Measurements from ENCODE around the gene HASPIN. TPM values are rescaled to one million over a fixed set of nuclear protein-coding genes. Genes with fewer than 3 reads are reported as not detected.

Gene HASPIN
- total and polyA plus RNA-seq, 2 of the 13 experiments (the other 11 are each of a cell fraction or from before 2014, with no cell fraction given), result 2.7 to 8.1 TPM

DNA sequence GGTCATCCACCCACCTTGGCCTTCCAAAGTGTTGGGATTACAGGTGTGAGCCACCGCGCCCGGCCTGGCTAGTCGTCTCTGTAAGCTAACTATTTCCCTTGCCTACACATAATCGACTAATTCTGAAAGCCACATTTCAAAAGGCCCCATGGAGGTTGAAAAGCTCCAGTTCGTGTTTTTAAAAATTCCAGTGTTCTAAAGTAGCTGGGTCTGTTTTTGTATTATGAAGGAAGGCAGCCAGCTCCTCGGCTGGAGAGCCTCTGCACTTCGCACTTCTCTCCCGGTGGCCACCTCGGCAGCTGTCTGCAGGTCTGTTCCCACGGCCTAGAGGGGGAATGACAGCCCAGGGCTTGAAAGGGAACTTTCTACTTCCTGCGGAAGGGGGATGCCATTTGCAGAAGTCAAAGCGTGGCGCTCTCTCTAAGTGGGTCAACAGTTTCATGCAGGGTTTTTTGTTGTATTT, 16.9 kb downstream of the HASPIN start:
- 51% methylated on average over 13 of the region's 14 CpGs for WGBS (ENCODE audit: low lambda C conversion rate)
- no peaks in the 10 kb centered on the region for H3K36me3 ChIP-seq (replicated peaks in 1 of 2; ENCODE audit: control insufficient read depth in 1 of 2, insufficient read depth in 2 of 2, low read length in 2 of 2)
- BruUV-seq (replicated peaks), result no TSS peak
- H3K27ac ChIP-seq (ENCODE audit: extremely low read length, insufficient read depth, low read length), result no peak overlapping the region
- H4K20me1 ChIP-seq (ENCODE audit: insufficient read depth, low read length), result no peaks in the 10 kb centered on the region
- peaks cover 47% of the 10 kb centered on the region for H3K4me1 ChIP-seq (ENCODE audit: insufficient read depth, low read length)
- H3K4me3 ChIP-seq (replicated peaks in 1 of 3; ENCODE audit: insufficient read depth in 1 of 3, low read depth in 2 of 3, low read length in 3 of 3), result no peak overlapping the region
- no peaks in the 10 kb centered on the region for H3K27me3 ChIP-seq (ENCODE audit: control insufficient read depth in 1 of 2, insufficient read depth in 2 of 2, low read length in 2 of 2)
- H2AFZ ChIP-seq (ENCODE audit: low read length), result no peak overlapping the region
- FAIRE-seq (no peak), DNase-seq (ENCODE audit: low spot score) (no peak), ATAC-seq (peak; percentile 20; the same call in 1 of the 3 replicates)
- ChIA-PET CTCF (ENCODE audit: low intra/inter-chr PET ratio, low total read pairs) (no interaction called here), POLR2A (interaction anchor here (0.7 to 1.2 kb wide), 2 partner anchors 55 to 62 kb away, joined by 3 read pairs; no protein-coding TSS in a partner anchor)
- TF ChIP-seq, protein P1, sequence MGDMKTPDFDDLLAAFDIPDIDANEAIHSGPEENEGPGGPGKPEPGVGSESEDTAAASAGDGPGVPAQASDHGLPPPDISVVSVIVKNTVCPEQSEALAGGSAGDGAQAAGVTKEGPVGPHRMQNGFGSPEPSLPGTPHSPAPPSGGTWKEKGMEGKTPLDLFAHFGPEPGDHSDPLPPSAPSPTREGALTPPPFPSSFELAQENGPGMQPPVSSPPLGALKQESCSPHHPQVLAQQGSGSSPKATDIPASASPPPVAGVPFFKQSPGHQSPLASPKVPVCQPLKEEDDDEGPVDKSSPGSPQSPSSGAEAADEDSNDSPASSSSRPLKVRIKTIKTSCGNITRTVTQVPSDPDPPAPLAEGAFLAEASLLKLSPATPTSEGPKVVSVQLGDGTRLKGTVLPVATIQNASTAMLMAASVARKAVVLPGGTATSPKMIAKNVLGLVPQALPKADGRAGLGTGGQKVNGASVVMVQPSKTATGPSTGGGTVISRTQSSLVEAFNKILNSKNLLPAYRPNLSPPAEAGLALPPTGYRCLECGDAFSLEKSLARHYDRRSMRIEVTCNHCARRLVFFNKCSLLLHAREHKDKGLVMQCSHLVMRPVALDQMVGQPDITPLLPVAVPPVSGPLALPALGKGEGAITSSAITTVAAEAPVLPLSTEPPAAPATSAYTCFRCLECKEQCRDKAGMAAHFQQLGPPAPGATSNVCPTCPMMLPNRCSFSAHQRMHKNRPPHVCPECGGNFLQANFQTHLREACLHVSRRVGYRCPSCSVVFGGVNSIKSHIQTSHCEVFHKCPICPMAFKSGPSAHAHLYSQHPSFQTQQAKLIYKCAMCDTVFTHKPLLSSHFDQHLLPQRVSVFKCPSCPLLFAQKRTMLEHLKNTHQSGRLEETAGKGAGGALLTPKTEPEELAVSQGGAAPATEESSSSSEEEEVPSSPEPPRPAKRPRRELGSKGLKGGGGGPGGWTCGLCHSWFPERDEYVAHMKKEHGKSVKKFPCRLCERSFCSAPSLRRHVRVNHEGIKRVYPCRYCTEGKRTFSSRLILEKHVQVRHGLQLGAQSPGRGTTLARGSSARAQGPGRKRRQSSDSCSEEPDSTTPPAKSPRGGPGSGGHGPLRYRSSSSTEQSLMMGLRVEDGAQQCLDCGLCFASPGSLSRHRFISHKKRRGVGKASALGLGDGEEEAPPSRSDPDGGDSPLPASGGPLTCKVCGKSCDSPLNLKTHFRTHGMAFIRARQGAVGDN (CRISPR knock-in tag; IDR thresholded peaks at IDR 0.05), result peak; percentile 56
- TF ChIP-seq AGO1 (IDR thresholded peaks at IDR 0.05; ENCODE audit: low read depth, low read length, poor library complexity, severe bottlenecking) (no peak), SALL1 (CRISPR knock-in tag; IDR thresholded peaks at IDR 0.05) (peak; percentile 28; the same call in 1 of the 2 replicates), CC2D1A (CRISPR knock-in tag; IDR thresholded peaks at IDR 0.05) (no peak)
- TF ChIP-seq, protein P2, sequence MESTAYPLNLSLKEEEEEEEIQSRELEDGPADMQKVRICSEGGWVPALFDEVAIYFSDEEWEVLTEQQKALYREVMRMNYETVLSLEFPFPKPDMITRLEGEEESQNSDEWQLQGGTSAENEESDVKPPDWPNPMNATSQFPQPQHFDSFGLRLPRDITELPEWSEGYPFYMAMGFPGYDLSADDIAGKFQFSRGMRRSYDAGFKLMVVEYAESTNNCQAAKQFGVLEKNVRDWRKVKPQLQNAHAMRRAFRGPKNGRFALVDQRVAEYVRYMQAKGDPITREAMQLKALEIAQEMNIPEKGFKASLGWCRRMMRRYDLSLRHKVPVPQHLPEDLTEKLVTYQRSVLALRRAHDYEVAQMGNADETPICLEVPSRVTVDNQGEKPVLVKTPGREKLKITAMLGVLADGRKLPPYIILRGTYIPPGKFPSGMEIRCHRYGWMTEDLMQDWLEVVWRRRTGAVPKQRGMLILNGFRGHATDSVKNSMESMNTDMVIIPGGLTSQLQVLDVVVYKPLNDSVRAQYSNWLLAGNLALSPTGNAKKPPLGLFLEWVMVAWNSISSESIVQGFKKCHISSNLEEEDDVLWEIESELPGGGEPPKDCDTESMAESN (CRISPR knock-in tag; conservative IDR thresholded peaks at IDR 0.05), result no peak
- TF ChIP-seq, protein P3, sequence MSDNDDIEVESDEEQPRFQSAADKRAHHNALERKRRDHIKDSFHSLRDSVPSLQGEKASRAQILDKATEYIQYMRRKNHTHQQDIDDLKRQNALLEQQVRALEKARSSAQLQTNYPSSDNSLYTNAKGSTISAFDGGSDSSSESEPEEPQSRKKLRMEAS (IDR thresholded peaks at IDR 0.05), result peak; percentile 48; the same call in 1 of the 2 replicates
- no peaks in the 10 kb centered on the region for H3K79me2 ChIP-seq (ENCODE audit: insufficient read depth, low read length)
- in situ Hi-C loops (cut with HindIII; ENCODE audit: extremely low pct_ligation_motif_present, low pct_unique_long_range_greater_than_20kb) (no loop called here), intact Hi-C loops (cut with micrococcal nuclease; ENCODE audit: unreplicated experiment) (no loop called here)
- no peak overlapping the region for H3K9ac ChIP-seq (ENCODE audit: insufficient read depth, low read depth, low read length)
- H3K4me2 ChIP-seq (ENCODE audit: low read depth, low read length), result no peak overlapping the region
- no peaks in the 10 kb centered on the region for H3K9me3 ChIP-seq (ENCODE audit: low read length)

Measured in HepG2 (cell line).